Liver (tissue), 9 donors: ENCODE data around the gene DNAH1. TPM values are rescaled to one million over a fixed set of nuclear protein-coding genes. Genes with fewer than 3 reads are reported as not detected.

ENCODE experiments used
- DNase-seq: peaks from one replicate; pipeline ENCODE4 v3.0.0-alpha.2; 2017; ENCODE audit warnings: low spot score
- H3K27ac ChIP-seq, 2 donors: one replicate each; pipeline ENCODE4 v1.7.0; 2013; ENCODE audit warnings: inconsistent platforms in 2 of 2, low read length in 2 of 2, control low read depth in 1 of 2, low read depth in 1 of 2, mild to moderate bottlenecking in 1 of 2
- H3K27me3 ChIP-seq, 4 donors: one replicate each; pipeline versions ENCODE4 v1.6.1 to v1.7.0; 2013; ENCODE audit warnings: low read length in 3 of 4, inconsistent platforms in 1 of 4, mild to moderate bottlenecking in 1 of 4, moderate library complexity in 1 of 4; ENCODE audit not compliant: control insufficient read depth in 4 of 4, insufficient read depth in 4 of 4
- H3K36me3 ChIP-seq, 4 donors: one replicate each; pipeline versions ENCODE4 v1.6.1 to v1.7.0; 2013; ENCODE audit warnings: low read length in 3 of 4, mild to moderate bottlenecking in 3 of 4, low read depth in 1 of 4, moderate library complexity in 1 of 4; ENCODE audit not compliant: control insufficient read depth in 4 of 4, insufficient read depth in 3 of 4
- H3K4me1 ChIP-seq, 4 donors: one replicate each; pipeline versions ENCODE4 v1.6.1 to v1.7.0; 2013; ENCODE audit warnings: low read length in 3 of 4, mild to moderate bottlenecking in 3 of 4, moderate library complexity in 1 of 4; ENCODE audit not compliant: control insufficient read depth in 4 of 4, insufficient read depth in 4 of 4
- H3K4me3 ChIP-seq, 3 donors: one replicate each; pipeline versions ENCODE4 v1.6.1 to v1.7.0; 2013; ENCODE audit warnings: low read length in 3 of 3, control low read depth in 1 of 3, low read depth in 1 of 3, mild to moderate bottlenecking in 1 of 3
- H3K9ac ChIP-seq, 2 donors: one replicate each; pipeline ENCODE4 v1.7.0; 2013; ENCODE audit warnings: low read length in 2 of 2, mild to moderate bottlenecking in 2 of 2, moderate library complexity in 2 of 2, control low read depth in 1 of 2, low read depth in 1 of 2
- H3K9me3 ChIP-seq, 4 donors: one replicate each; pipeline versions ENCODE4 v1.6.1 to v1.7.0; 2013; ENCODE audit warnings: low read length in 3 of 4; ENCODE audit not compliant: control insufficient read depth in 4 of 4
- CTCF ChIP-seq: fragments of 150-350 bp; IDR thresholded peaks from 2 replicates; pipeline ENCODE4 v1.5.1; 2017; ENCODE audit warnings: improper control_type of control experiment, low read depth, low read length; ENCODE audit not compliant: missing input control
- EGR1 ChIP-seq, 2 donors: IDR thresholded peaks; 2 replicates each; pipeline ENCODE4 v1.6.1; 2016 to 2018; ENCODE audit warnings: antibody characterized with exemption in 2 of 2, low read depth in 2 of 2
- FOXA1 ChIP-seq: IDR thresholded peaks from 2 replicates; pipeline ENCODE4 v1.6.1; 2016; ENCODE audit warnings: antibody characterized with exemption
- FOXA2 ChIP-seq: IDR thresholded peaks from 2 replicates; pipeline ENCODE4 v1.6.1; 2016; ENCODE audit warnings: antibody characterized with exemption
- GABPA ChIP-seq, 2 donors: IDR thresholded peaks in 1 of 2; conservative IDR thresholded peaks in 1 of 2; 2 replicates each; pipeline ENCODE4 v1.6.1; 2016; ENCODE audit warnings: antibody characterized with exemption in 2 of 2, mild to moderate bottlenecking in 1 of 2, moderate library complexity in 1 of 2
- HNF4A ChIP-seq, 2 donors: conservative IDR thresholded peaks; 2 replicates each; pipeline ENCODE4 v1.6.1; 2016; ENCODE audit warnings: antibody characterized with exemption in 2 of 2, mild to moderate bottlenecking in 2 of 2
- HNF4G ChIP-seq: IDR thresholded peaks from 2 replicates; pipeline ENCODE4 v1.6.1; 2016; ENCODE audit warnings: antibody characterized with exemption
- JUND ChIP-seq, 2 donors: IDR thresholded peaks; 2 replicates each; pipeline ENCODE4 v1.6.1; 2016; ENCODE audit warnings: antibody characterized with exemption in 2 of 2
- NR2F2 ChIP-seq: IDR thresholded peaks from 2 replicates; pipeline ENCODE4 v1.6.1; 2016; ENCODE audit warnings: antibody characterized with exemption
- RAD21 ChIP-seq, 2 donors: IDR thresholded peaks; 2 replicates each; pipeline ENCODE4 v1.6.1; 2016; ENCODE audit warnings: antibody characterized with exemption in 2 of 2, mild to moderate bottlenecking in 2 of 2
- REST ChIP-seq: IDR thresholded peaks from 2 replicates; pipeline ENCODE4 v1.6.1; 2016; ENCODE audit warnings: antibody characterized with exemption, mild to moderate bottlenecking
- RXRA ChIP-seq, 2 donors: IDR thresholded peaks; 2 replicates each; pipeline ENCODE4 v1.6.1; 2017 to 2018; ENCODE audit warnings: antibody characterized with exemption in 2 of 2, mild to moderate bottlenecking in 1 of 2
- SP1 ChIP-seq: IDR thresholded peaks from 2 replicates; pipeline ENCODE4 v1.6.1; 2018; ENCODE audit warnings: antibody characterized with exemption, mild to moderate bottlenecking
- TAF1 ChIP-seq: conservative IDR thresholded peaks from 2 replicates; pipeline ENCODE4 v1.6.1; 2016; ENCODE audit warnings: antibody characterized with exemption, mild to moderate bottlenecking
- YY1 ChIP-seq: IDR thresholded peaks from 2 replicates; pipeline ENCODE4 v1.6.1; 2016; ENCODE audit warnings: antibody characterized with exemption, mild to moderate bottlenecking
- ZBTB33 ChIP-seq: IDR thresholded peaks from 2 replicates; pipeline ENCODE4 v1.6.1; 2016; ENCODE audit warnings: antibody characterized with exemption
- WGBS: extraction: QIAGEN DNeasy Blood & Tissue Kit; methylation state at CpG from one replicate; pipeline ENCODE4 v1.1.7; 2013; 5-methylcytosine and 5-hydroxymethylcytosine counted together
- polyA plus RNA-seq, 2 donors: library from polyadenylated mRNA; stranded (reverse) in 1 of 2; unstranded in 1 of 2; fragments of 200-250 nt in 1 of 2; fragments of >200 nt in 1 of 2; fragmentation: Nextera tagmentation in 1 of 2; extraction: Ambion mirVana in 1 of 2; gene quantifications; one replicate each; pipeline versions ENCODE4 v1.2.1 to v1.2.3, GENCODE V29; 2013 to 2015
- total RNA-seq, 2 donors: library from RNA; depleted of rRNA; stranded (reverse); fragments of >200 nt; gene quantifications; one replicate each; pipeline ENCODE4 v1.2.3, GENCODE V29; 2014
- TF ChIP-seq, protein P1 (sequence below): IDR thresholded peaks from 2 replicates; pipeline ENCODE4 v1.6.1; 2016; ENCODE audit warnings: antibody characterized with exemption
- donor health status: healthy.
- donor health status: healthy.
- donor health status: healthy.
- donor health status: healthy.
- donor health status: healthy.

The DNAH1 gene
- total and polyA plus RNA-seq, 4 donors = 1.5 to 6.0 (median 2.5) TPM

DNA sequence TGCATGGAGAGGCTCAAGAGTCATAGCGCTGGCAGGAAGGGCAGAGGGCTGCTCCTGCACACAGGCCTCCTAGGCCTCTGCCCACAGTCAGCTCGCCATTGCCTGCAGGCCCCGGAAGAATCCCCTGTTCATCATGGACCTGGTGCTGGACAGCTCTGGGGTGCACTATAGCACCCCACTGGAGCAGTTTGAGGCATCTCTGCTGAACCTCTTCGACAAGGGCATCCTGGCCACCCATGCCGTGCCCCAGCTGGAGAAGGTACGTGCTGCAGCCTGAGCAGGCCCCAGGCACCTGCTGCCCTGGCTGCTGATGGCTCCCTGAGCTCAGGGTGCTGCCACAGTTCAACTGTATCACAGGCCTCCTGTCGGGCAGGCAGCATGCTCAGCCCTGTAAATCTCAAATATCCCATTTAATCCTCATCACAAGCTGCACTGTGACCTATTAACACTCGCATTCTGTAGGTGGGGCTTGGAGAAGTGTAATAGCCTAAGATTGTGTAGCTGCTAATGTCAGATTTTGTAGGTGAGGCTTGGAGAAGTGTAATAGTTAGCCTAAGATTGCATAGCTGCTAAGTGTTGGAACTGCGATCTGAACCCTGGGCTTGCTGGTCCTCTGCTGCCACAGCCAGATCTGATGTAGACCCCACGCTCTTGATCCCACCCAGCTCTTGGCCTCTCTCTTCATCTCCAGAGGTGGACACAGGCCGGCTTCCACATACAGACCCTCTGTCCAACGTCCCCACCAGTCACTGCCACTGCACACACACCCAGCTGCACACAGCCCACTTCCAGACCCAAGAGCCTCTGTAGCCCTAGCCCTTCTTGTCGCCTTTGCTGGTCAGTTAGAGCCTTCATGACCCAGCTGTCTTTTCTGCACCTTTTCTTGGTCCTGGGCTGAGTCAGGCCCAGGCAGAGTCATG, 31.9 kb downstream of the DNAH1 start:
- Histone ChIP-seq H3K27me3 (no peaks in the 10 kb centered on the region), H3K27ac (no peak overlapping the region), H3K4me1 (no peaks in the 10 kb centered on the region), H3K36me3 (peaks cover 2 to 79% (median 13%) of the 10 kb centered on the region in 4 donors), H3K4me3 (no peak overlapping the region), H3K9me3 (no peaks in the 10 kb centered on the region), H3K9ac (no peak overlapping the region)
- 93% methylated on average over 13 of the region's 13 CpGs for WGBS
- no peak for DNase-seq
- TF ChIP-seq HNF4A (conservative IDR thresholded peaks at IDR 0.05) = no peak
- no peak for TF ChIP-seq FOXA2
- no peak for TF ChIP-seq RXRA (IDR thresholded peaks at IDR 0.05)
- TF ChIP-seq TAF1 = no peak
- no peak for TF ChIP-seq JUND (IDR thresholded peaks at IDR 0.05)
- TF ChIP-seq, protein P1, sequence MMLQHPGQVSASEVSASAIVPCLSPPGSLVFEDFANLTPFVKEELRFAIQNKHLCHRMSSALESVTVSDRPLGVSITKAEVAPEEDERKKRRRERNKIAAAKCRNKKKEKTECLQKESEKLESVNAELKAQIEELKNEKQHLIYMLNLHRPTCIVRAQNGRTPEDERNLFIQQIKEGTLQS = no peak
- TF ChIP-seq HNF4G = no peak
- TF ChIP-seq SP1 = no peak
- no peak for TF ChIP-seq EGR1 (IDR thresholded peaks at IDR 0.05; ENCODE audit: low read depth in 2 of 2)
- no peak for TF ChIP-seq YY1
- TF ChIP-seq NR2F2 = no peak
- no peak for TF ChIP-seq FOXA1

GRCh38 chr3:52349131-52349530, 33.0 kb downstream of the DNAH1 start:
- peaks cover 7 to 85% (median 18%) of the 10 kb centered on the region in 4 donors for H3K36me3 ChIP-seq
- H3K27me3 ChIP-seq = no peaks in the 10 kb centered on the region
- no peak for DNase-seq
- H3K4me1 ChIP-seq = no peaks in the 10 kb centered on the region
- H3K9ac ChIP-seq = no peak overlapping the region
- WGBS = 93% methylated on average over 11 of the region's 11 CpGs
- no peak for TF ChIP-seq GABPA (IDR thresholded peaks at IDR 0.05 in 1 of 2, conservative IDR thresholded peaks at IDR 0.05 in 1 of 2)
- no peak overlapping the region for H3K4me3 ChIP-seq
- H3K9me3 ChIP-seq = no peaks in the 10 kb centered on the region
- no peak overlapping the region for H3K27ac ChIP-seq

GRCh38 chr3:52349611-52350395, 33.7 kb downstream of the DNAH1 start:
- Histone ChIP-seq H3K27me3 (no peaks in the 10 kb centered on the region), H3K4me3 (no peak overlapping the region), H3K36me3 (peaks cover 7 to 84% (median 19%) of the 10 kb centered on the region in 4 donors), H3K9ac (no peak overlapping the region), H3K4me1 (no peaks in the 10 kb centered on the region), H3K9me3 (no peaks in the 10 kb centered on the region), H3K27ac (no peak overlapping the region)
- TF ChIP-seq FOXA2 (no peak), TAF1 (no peak), REST (no peak), GABPA (IDR thresholded peaks at IDR 0.05 in 1 of 2, conservative IDR thresholded peaks at IDR 0.05 in 1 of 2) (no peak), EGR1 (IDR thresholded peaks at IDR 0.05; ENCODE audit: low read depth in 2 of 2) (no peak), JUND (IDR thresholded peaks at IDR 0.05) (no peak), YY1 (no peak), HNF4G (no peak), CTCF (no peak), RXRA (IDR thresholded peaks at IDR 0.05) (no peak), SP1 (no peak), HNF4A (conservative IDR thresholded peaks at IDR 0.05) (no peak), RAD21 (IDR thresholded peaks at IDR 0.05) (no peak), NR2F2 (no peak), ZBTB33 (no peak)
- WGBS = 96% methylated on average over 19 of the region's 19 CpGs
- DNase-seq = no peak
